WERI-Rb-1 (cell line): ENCODE data around the gene POPDC2.

Experiments
- DNase-seq: peaks from one replicate; pipeline ENCODE4 v3.0.0-alpha.2; 2020
- H3K27ac ChIP-seq: fragments of 250-450 bp; sonication (Bioruptor Pico); 2 replicates; pipeline ENCODE4 v1.5.1; 2020; ENCODE audit warnings: mild to moderate bottlenecking, moderate library complexity
- H3K27me3 ChIP-seq: fragments of 250-450 bp; sonication (Bioruptor Pico); 2 replicates; pipeline ENCODE4 v1.5.1; 2021; ENCODE audit warnings: mild to moderate bottlenecking, low read depth, moderate library complexity; ENCODE audit not compliant: insufficient read depth, severe bottlenecking
- H3K36me3 ChIP-seq: fragments of 250-450 bp; sonication (Bioruptor Pico); 2 replicates; pipeline ENCODE4 v1.5.1; 2020; ENCODE audit warnings: mild to moderate bottlenecking, moderate library complexity
- H3K4me3 ChIP-seq: 2 replicates; pipeline ENCODE4 v1.5.1; 2011; ENCODE audit warnings: low read depth, mild to moderate bottlenecking, control low read depth, low read length
- H3K9me3 ChIP-seq: fragments of 250-450 bp; sonication (Bioruptor Pico); 2 replicates; pipeline ENCODE4 v1.5.1; 2021; ENCODE audit warnings: mild to moderate bottlenecking, moderate library complexity; ENCODE audit not compliant: severe bottlenecking
- TF ChIP-seq, protein P1 (sequence below): IDR thresholded peaks from 2 replicates; pipeline ENCODE4 v1.5.1; 2011; ENCODE audit warnings: low read depth, mild to moderate bottlenecking, control low read depth, inconsistent platforms, low read length

Gene POPDC2

DNA sequence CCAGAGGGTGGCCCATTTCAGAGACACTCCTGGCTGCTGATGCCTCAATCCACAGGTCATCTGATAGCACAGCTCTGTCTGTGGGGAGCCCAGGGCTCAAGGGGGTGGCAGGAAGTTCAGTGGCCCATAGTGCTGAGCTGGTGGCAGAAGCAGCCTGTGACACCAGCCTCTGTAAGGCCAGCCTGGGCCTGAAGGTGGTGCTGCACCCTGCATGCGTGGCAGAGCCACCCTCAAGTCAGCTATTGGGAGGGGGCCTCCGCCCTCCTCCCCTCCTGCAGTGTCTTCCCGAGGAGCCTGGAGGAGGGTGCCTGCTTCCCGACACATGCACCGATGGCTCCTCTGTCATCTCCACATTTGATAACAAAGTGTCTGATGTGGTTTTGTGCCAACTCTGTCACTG lies 59.7 kb downstream of the POPDC2 start:
- TF ChIP-seq, protein P1, sequence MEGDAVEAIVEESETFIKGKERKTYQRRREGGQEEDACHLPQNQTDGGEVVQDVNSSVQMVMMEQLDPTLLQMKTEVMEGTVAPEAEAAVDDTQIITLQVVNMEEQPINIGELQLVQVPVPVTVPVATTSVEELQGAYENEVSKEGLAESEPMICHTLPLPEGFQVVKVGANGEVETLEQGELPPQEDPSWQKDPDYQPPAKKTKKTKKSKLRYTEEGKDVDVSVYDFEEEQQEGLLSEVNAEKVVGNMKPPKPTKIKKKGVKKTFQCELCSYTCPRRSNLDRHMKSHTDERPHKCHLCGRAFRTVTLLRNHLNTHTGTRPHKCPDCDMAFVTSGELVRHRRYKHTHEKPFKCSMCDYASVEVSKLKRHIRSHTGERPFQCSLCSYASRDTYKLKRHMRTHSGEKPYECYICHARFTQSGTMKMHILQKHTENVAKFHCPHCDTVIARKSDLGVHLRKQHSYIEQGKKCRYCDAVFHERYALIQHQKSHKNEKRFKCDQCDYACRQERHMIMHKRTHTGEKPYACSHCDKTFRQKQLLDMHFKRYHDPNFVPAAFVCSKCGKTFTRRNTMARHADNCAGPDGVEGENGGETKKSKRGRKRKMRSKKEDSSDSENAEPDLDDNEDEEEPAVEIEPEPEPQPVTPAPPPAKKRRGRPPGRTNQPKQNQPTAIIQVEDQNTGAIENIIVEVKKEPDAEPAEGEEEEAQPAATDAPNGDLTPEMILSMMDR: peak; percentile 99
- H3K27me3 ChIP-seq: no peaks in the 10 kb centered on the region
- H3K4me3 ChIP-seq: no peak overlapping the region
- DNase-seq: peak; percentile 78
- no peaks in the 10 kb centered on the region for H3K9me3 ChIP-seq
- H3K36me3 ChIP-seq: no peaks in the 10 kb centered on the region
- no peak overlapping the region for H3K27ac ChIP-seq

DNA sequence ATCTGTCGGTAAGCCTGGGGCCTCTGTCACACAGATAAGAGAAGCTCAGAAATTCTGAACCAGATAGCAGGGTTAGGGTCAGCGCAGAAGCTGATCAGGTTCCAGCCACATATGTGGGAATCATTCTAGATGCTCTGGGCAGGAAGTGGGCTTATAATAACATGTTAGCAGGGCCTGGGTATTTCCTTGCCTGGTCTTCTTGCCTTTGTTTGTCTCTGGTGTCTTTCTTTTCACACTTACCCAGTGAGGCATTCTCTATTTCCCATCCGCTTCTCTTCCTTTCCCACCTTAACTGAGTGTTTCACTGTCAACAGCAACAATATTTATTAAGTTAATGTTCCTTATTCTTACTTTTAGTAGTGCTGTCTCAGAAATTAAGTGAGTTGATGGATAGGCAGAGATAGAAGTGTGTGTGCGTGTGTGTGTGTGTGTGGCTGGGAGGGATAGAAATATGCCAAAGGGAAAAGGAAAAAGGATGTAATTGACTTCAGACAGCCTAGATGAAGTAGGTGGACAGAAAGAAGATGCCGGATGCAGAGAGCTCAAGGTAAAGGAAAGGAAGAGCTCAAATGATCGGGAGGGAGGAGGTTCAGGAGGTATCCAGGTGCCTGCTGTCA lies 60.7 kb downstream of the POPDC2 start:
- no peak overlapping the region for H3K4me3 ChIP-seq
- H3K9me3 ChIP-seq: no peaks in the 10 kb centered on the region
- TF ChIP-seq, protein P1: no peak
- no peak overlapping the region for H3K27ac ChIP-seq
- H3K27me3 ChIP-seq: no peaks in the 10 kb centered on the region
- DNase-seq: no peak
- H3K36me3 ChIP-seq: no peaks in the 10 kb centered on the region

DNA sequence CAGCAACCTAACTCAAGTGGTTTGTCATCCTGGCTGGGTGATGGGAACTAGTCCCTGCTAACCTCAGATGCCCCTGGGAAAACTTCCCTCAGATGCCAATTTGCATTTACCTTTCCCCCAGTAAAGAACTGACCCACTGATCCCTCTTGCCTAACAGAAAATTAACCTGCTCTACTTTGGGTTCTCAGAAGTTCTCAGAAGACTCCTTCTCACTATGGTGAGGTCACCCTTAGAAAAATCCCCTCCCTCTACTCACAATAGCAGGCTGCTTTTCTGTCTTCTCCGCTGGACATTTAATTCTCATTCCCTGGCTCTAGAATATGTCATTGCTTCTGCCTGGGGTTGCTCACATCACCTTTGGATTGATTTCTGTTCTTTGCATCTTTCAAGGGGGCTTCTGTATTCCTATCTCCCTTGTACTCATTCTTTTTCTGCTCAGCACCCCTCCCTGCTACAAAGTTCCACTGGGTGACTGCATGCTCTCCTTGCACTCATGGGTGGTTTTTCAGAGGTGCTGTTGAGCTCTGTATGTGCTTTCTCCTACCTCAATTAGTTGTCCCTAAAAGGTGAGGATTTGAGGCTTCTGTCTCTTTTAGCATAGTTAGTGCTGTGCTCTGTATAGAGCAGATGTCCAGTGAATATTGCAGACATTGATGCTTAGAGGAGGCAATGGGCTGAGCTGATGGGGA lies 61.8 kb downstream of the POPDC2 start:
- no peak overlapping the region for H3K4me3 ChIP-seq
- H3K27ac ChIP-seq: no peak overlapping the region
- no peaks in the 10 kb centered on the region for H3K9me3 ChIP-seq
- H3K27me3 ChIP-seq: no peaks in the 10 kb centered on the region
- H3K36me3 ChIP-seq: no peaks in the 10 kb centered on the region
- DNase-seq: no peak
- TF ChIP-seq, protein P1: no peak

DNA sequence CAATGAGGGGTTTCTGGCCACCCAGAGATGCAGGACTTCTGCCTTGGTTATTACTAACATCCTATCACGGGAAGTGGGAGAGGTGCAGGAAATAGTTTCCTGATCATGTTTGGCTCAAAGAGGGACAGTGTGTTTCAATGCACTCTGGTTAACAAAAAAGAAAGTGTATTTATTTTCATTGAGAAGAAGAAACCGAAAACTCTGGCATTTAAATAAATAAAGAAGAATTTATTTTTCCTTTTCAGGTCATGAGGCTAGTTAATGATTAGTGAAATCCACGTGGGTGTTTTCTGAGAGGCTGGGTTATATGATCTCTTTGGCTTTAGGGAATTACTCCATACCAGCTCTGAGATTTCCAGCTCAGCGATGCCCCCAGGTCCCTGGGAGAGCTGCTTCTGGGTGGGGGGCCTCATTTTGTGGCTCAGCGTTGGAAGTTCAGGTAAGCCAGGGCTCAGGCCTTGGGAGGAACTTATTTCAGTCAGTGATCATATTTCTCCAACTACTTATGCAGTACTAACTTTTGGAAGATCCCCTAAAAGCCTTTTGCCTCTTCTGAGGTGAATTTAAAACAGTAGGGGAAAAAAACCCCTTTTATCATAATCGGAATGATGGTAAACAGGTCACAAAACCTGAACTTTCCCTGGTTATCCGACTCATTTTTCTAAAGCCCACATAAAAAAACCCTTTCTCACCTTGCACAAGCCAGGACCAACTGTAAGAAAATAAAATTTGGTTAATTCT lies 62.7 kb downstream of the POPDC2 start, which contains the start of gene PLA1A:
Gene PLA1A (plus strand): TSS at position 338 of the 741 bp plus-strand sequence. CDS start 29 bp downstream, at position 367.
- Histone ChIP-seq H3K27ac (no peak within 1 kb of the TSS), H3K9me3 (no peaks in the 10 kb centered on the region)

DNA sequence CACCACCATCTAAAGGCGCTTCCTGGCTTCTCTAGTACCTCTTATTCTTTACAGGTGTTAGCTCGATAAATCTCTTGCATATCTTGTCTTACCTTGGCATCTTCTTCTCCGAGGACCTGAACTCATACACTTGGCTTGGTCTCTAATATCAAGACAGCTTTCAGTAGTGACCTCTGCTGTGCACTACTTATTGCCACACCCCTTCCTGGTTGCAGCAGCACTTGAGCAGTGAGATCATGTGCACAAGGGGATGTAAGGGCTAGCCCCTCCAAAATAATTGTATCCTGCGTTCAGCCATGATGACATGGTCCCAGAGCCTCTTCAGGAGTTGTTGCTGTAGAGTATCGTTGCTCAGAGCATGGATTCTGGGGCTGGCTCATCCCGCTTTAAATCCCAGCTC lies 64.0 kb downstream of the POPDC2 start:
- Histone ChIP-seq H3K9me3 (no peaks in the 10 kb centered on the region), H3K36me3 (no peaks in the 10 kb centered on the region), H3K4me3 (no peak overlapping the region), H3K27ac (no peak overlapping the region), H3K27me3 (no peaks in the 10 kb centered on the region)
- TF ChIP-seq, protein P1: no peak
- no peak for DNase-seq

More for the DNA sequence above, 62.7 kb downstream of the POPDC2 start, which contains the start of gene PLA1A:
- H3K4me3 ChIP-seq: no peak within 1 kb of the TSS
- DNase-seq: no peak
- TF ChIP-seq, protein P1: no peak
- no peaks in the 10 kb centered on the region for H3K36me3 ChIP-seq
- H3K27me3 ChIP-seq: no peaks in the 10 kb centered on the region
